ENCODE results near the gene SHC3.

DNA sequence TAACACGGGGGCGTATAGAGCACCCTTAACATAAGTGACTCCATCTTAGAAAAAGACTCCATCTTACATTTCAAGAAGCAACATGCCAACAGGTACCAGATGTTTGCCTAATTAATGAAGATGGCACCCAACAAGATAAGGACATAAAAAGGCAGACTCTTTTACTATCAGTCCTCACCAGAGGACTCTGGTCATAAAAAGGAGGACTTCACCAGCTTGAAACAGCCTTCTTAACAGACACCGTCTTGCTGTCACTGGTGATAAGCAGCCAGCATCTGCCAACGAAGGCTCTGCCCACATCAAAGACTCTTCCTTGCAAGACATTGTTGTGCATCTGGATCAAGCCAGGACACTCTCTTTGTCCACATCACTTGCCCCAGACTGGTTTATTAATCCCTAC, 107.0 kb downstream of the SHC3 start:
- TF ChIP-seq, protein P1, sequence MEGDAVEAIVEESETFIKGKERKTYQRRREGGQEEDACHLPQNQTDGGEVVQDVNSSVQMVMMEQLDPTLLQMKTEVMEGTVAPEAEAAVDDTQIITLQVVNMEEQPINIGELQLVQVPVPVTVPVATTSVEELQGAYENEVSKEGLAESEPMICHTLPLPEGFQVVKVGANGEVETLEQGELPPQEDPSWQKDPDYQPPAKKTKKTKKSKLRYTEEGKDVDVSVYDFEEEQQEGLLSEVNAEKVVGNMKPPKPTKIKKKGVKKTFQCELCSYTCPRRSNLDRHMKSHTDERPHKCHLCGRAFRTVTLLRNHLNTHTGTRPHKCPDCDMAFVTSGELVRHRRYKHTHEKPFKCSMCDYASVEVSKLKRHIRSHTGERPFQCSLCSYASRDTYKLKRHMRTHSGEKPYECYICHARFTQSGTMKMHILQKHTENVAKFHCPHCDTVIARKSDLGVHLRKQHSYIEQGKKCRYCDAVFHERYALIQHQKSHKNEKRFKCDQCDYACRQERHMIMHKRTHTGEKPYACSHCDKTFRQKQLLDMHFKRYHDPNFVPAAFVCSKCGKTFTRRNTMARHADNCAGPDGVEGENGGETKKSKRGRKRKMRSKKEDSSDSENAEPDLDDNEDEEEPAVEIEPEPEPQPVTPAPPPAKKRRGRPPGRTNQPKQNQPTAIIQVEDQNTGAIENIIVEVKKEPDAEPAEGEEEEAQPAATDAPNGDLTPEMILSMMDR (IDR thresholded peaks at IDR 0.05) = no peak
- TF ChIP-seq POLR2A (IDR thresholded peaks at IDR 0.05) = no peak

All from body of pancreas (tissue), 4 donors.